Smooth muscle cell (in vitro differentiated cells): ENCODE measurements around the gene HSBP1L1. TPM values are rescaled to one million over a fixed set of nuclear protein-coding genes. Genes with fewer than 3 reads are reported as not detected.
"Not testable (repeated sequence)": the region's sequence is repeated elsewhere in the genome, so short reads cannot be mapped to it uniquely, and the experiment has no call there.

Experiments
- DNase-seq: peaks from one replicate; lab custom pipeline; 2025; ENCODE audit not compliant: unreplicated experiment; lab: John Stamatoyannopoulos, UW
- H2AFZ ChIP-seq: fragments of 200-600 bp; sonication (generic); 2 replicates; pipeline ENCODE4 v1.6.0; 2016; ENCODE audit warnings: antibody characterized with exemption, low read depth, mild to moderate bottlenecking
- H3F3A ChIP-seq: fragments of 200-600 bp; sonication (generic); 2 replicates; pipeline ENCODE4 v1.6.0; 2017; ENCODE audit warnings: antibody characterized with exemption, low read depth
- H3K27ac ChIP-seq: fragments of 200-600 bp; sonication (generic); 2 replicates; pipeline ENCODE4 v1.5.1; 2016; ENCODE audit warnings: low read depth, mild to moderate bottlenecking
- H3K27me3 ChIP-seq: fragments of 200-600 bp; sonication (generic); 2 replicates; pipeline ENCODE4 v1.6.1; 2016; ENCODE audit warnings: low read depth, mild to moderate bottlenecking
- H3K36me3 ChIP-seq: fragments of 200-600 bp; sonication (generic); 2 replicates; pipeline ENCODE4 v1.5.1; 2016; ENCODE audit warnings: low read depth
- H3K4me1 ChIP-seq: fragments of 200-600 bp; sonication (generic); 2 replicates; pipeline ENCODE4 v1.5.1; 2016; ENCODE audit warnings: low read depth
- H3K4me2 ChIP-seq: fragments of 200-600 bp; sonication (generic); 2 replicates; pipeline ENCODE4 v1.6.0; 2016; ENCODE audit warnings: mild to moderate bottlenecking
- H3K4me3 ChIP-seq: fragments of 200-600 bp; sonication (generic); 2 replicates; pipeline ENCODE4 v1.5.1; 2016; ENCODE audit warnings: mild to moderate bottlenecking
- H3K79me2 ChIP-seq: fragments of 200-600 bp; sonication (generic); 2 replicates; pipeline ENCODE4 v1.6.0; 2016; ENCODE audit warnings: low read depth, mild to moderate bottlenecking
- H3K9ac ChIP-seq: fragments of 200-600 bp; sonication (generic); 2 replicates; pipeline ENCODE4 v1.6.0; 2016; ENCODE audit warnings: low read depth
- H3K9me3 ChIP-seq: fragments of 200-600 bp; sonication (generic); replicated peaks from 2 replicates; pipeline ENCODE4 v1.5.1; 2016; ENCODE audit warnings: low read depth
- H4K20me1 ChIP-seq: fragments of 200-600 bp; sonication (generic); 2 replicates; pipeline ENCODE4 v1.6.0; 2016; ENCODE audit warnings: low read depth
- CTCF ChIP-seq: fragments of 200-600 bp; sonication (generic); IDR thresholded peaks from 2 replicates; pipeline ENCODE4 v1.5.1; 2017; ENCODE audit warnings: borderline replicate concordance, mild to moderate bottlenecking, antibody characterized with exemption; ENCODE audit not compliant: insufficient read depth, poor library complexity, severe bottlenecking
- WGBS: methylation state at CpG from one replicate; pipeline ENCODE4 v1.1.7; 2016; ENCODE audit warnings: low lambda C conversion rate; 5-methylcytosine and 5-hydroxymethylcytosine counted together
- polyA plus RNA-seq: library from polyadenylated mRNA; unstranded; fragments of >200 nt; fragmentation: Nextera tagmentation; extraction: Ambion mirVana; gene quantifications from 2 replicates; pipeline ENCODE4 v1.2.1, GENCODE V29; 2016
- total RNA-seq: library from RNA; depleted of rRNA; stranded (reverse); fragments of >200 nt; gene quantifications from 2 replicates; pipeline ENCODE4 v1.2.3, GENCODE V29; 2014

Gene HSBP1L1
- total and polyA plus RNA-seq, 2 experiments from 2014 or later = 12.4 to 24.6 TPM

- H2AFZ ChIP-seq = no peak overlapping the region
- H3K4me2 ChIP-seq = no peak overlapping the region
- 85% methylated on average over 5 of the region's 5 CpGs for WGBS
These were observed 46.1 kb downstream of the HSBP1L1 start for GRCh38 chr18:80010551-80010906.

GRCh38 chr18:80011496-80012137, 47.2 kb downstream of the HSBP1L1 start:
- not testable (repeated sequence) for H3K4me1 ChIP-seq, H3K4me2 ChIP-seq, DNase-seq, H3K36me3 ChIP-seq, H3K9me3 ChIP-seq, H3K9ac ChIP-seq, H2AFZ ChIP-seq, H4K20me1 ChIP-seq, H3K27ac ChIP-seq, H3K4me3 ChIP-seq, H3F3A ChIP-seq, H3K27me3 ChIP-seq, H3K79me2 ChIP-seq
- WGBS = 91% methylated on average over 14 of the region's 14 CpGs

More at GRCh38 chr18:80010551-80010906, 46.1 kb downstream of the HSBP1L1 start:
- H3K27ac ChIP-seq = no peak overlapping the region
- H3K9me3 ChIP-seq = no peaks in the 10 kb centered on the region
- no peaks in the 10 kb centered on the region for H3K79me2 ChIP-seq
- no peaks in the 10 kb centered on the region for H3K27me3 ChIP-seq
- no peaks in the 10 kb centered on the region for H3F3A ChIP-seq
- H3K4me1 ChIP-seq = no peaks in the 10 kb centered on the region
- H3K9ac ChIP-seq = no peak overlapping the region
- TF ChIP-seq CTCF = no peak
- H3K36me3 ChIP-seq = no peaks in the 10 kb centered on the region
- H3K4me3 ChIP-seq = no peak overlapping the region
- DNase-seq = no peak
- H4K20me1 ChIP-seq = no peaks in the 10 kb centered on the region

- no peaks in the 10 kb centered on the region for H3K27me3 ChIP-seq
- no peak overlapping the region for H3K27ac ChIP-seq
- no peak overlapping the region for H2AFZ ChIP-seq
- H3K36me3 ChIP-seq = no peaks in the 10 kb centered on the region
- no peak for TF ChIP-seq CTCF
- WGBS = 97% methylated on average over 20 of the region's 20 CpGs
- no peak overlapping the region for H3K4me2 ChIP-seq
- H4K20me1 ChIP-seq = no peaks in the 10 kb centered on the region
- no peaks in the 10 kb centered on the region for H3F3A ChIP-seq
- no peak for DNase-seq
- H3K9me3 ChIP-seq = no peaks in the 10 kb centered on the region
- H3K4me3 ChIP-seq = no peak overlapping the region
- H3K79me2 ChIP-seq = no peaks in the 10 kb centered on the region
- no peaks in the 10 kb centered on the region for H3K4me1 ChIP-seq
- no peak overlapping the region for H3K9ac ChIP-seq
These were observed 48.3 kb downstream of the HSBP1L1 start for GRCh38 chr18:80012714-80013113.

Other genes starting within 250 kb of the HSBP1L1 start
- not detected in 2 replicates for gene KCNG2, start 166.7 kb upstream of the HSBP1L1 start, total RNA-seq
- gene KCNG2, start 166.7 kb upstream of the HSBP1L1 start, polyA plus RNA-seq = 0.17 and 0.34 TPM in 2 replicates
- 21.2 and 23.6 TPM in 2 replicates for gene SLC66A2, start 13.0 kb upstream of the HSBP1L1 start, total RNA-seq
- gene SLC66A2, start 13.0 kb upstream of the HSBP1L1 start, polyA plus RNA-seq = 37.2 and 37.9 TPM in 2 replicates
- 61.1 and 62.2 TPM in 2 replicates for gene TXNL4A, start 23.9 kb downstream of the HSBP1L1 start, total RNA-seq
- 243 and 254 TPM in 2 replicates for gene TXNL4A, start 23.9 kb downstream of the HSBP1L1 start, polyA plus RNA-seq
- gene RBFA, start 69.8 kb downstream of the HSBP1L1 start, total RNA-seq = 15.0 and 16.3 TPM in 2 replicates
- 15.5 and 15.7 TPM in 2 replicates for gene RBFA, start 69.8 kb downstream of the HSBP1L1 start, polyA plus RNA-seq
- gene ADNP2, start 144.6 kb downstream of the HSBP1L1 start, total RNA-seq = 24.2 and 28.3 TPM in 2 replicates
- 9.1 and 11.0 TPM in 2 replicates for gene ADNP2, start 144.6 kb downstream of the HSBP1L1 start, polyA plus RNA-seq